K562 (cell line): ENCODE measurements around the gene ZNF121. TPM values are rescaled to one million over a fixed set of nuclear protein-coding genes. Genes with fewer than 3 reads are reported as not detected.

Source experiments
- E2F5 ChIP-seq: sonication (generic); formaldehyde crosslinking; IDR thresholded peaks from 2 replicates; pipeline ENCODE4 v1.8.0; 2022; ENCODE audit warnings: mild to moderate bottlenecking, missing genetic modification reagents
- ID3 ChIP-seq, 2 experiments: fragments of 250-450 bp in 1 of 2; fragments of 450-650 bp in 1 of 2; sonication (Bioruptor Pico) in 1 of 2; IDR thresholded peaks; 2 replicates each; pipeline versions ENCODE4 v1.6.1 to v1.8.0; 2016 to 2021; ENCODE audit warnings: mild to moderate bottlenecking in 2 of 2, moderate library complexity in 2 of 2, missing compliant biosample characterization in 1 of 2, missing genetic modification characterization in 1 of 2
- KLF1 ChIP-seq: fragments of 450-650 bp; IDR thresholded peaks from 2 replicates; pipeline ENCODE4 v1.6.1; 2016; ENCODE audit warnings: missing genetic modification characterization, missing compliant biosample characterization
- SIN3B ChIP-seq: fragments of 450-650 bp; IDR thresholded peaks from 2 replicates; pipeline ENCODE4 v1.6.1; 2017; ENCODE audit warnings: low read depth, mild to moderate bottlenecking, moderate library complexity
- SRSF1 ChIP-seq: fragments of 200-400 bp; formaldehyde crosslinking; IDR thresholded peaks from 2 replicates; pipeline ENCODE4 v1.6.1; 2017; ENCODE audit warnings: mild to moderate bottlenecking, low read depth, low read length, moderate library complexity
- STAG1 ChIP-seq: sonication (generic); formaldehyde crosslinking; IDR thresholded peaks from 2 replicates; pipeline ENCODE4 v1.5.0; 2020; ENCODE audit warnings: missing genetic modification reagents, borderline replicate concordance
- polyA plus RNA-seq, 8 experiments: library from polyadenylated mRNA; depleted of rRNA in 4 of 8; stranded (reverse) in 5 of 8; unstranded in 3 of 8; fragments of >200 nt; fragmentation: Nextera tagmentation in 2 of 8; fragmentation: Illumina TruSeq in 1 of 8; extraction: Ambion mirVana in 2 of 8; extraction: Trizol in 1 of 8; gene quantifications; 2 replicates each; pipeline versions ENCODE4 v1.2.1 to v1.2.3, GENCODE V29; 2011 to 2014; ENCODE audit warnings: inconsistent platforms in 1 of 8, missing spikeins in 1 of 8
- total RNA-seq, 7 experiments: library from RNA; depleted of rRNA in 6 of 7; stranded (reverse); fragments of >200 nt in 6 of 7; fragmentation: Illumina TruSeq in 2 of 7; extraction: Trizol in 2 of 7; gene quantifications; 2 replicates each; pipeline versions ENCODE4 v1.2.1 to v1.2.3, GENCODE V29; 2011 to 2021; ENCODE audit warnings: low replicate concordance in 1 of 7
- TF ChIP-seq, protein P1 (sequence below), 2 experiments: fragments of 450-650 bp in 1 of 2; IDR thresholded peaks; 2 replicates each; pipeline ENCODE4 v1.6.1; 2011 to 2017; ENCODE audit warnings: low read depth in 2 of 2, antibody characterized with exemption in 1 of 2, borderline replicate concordance in 1 of 2, low read length in 1 of 2, mild to moderate bottlenecking in 1 of 2, mixed read lengths in 1 of 2; ENCODE audit not compliant: control insufficient read depth in 1 of 2
- TF ChIP-seq, protein P2 (sequence below): fragments of 450-650 bp; IDR thresholded peaks from 2 replicates; pipeline ENCODE4 v1.6.1; 2017; ENCODE audit warnings: antibody characterized with exemption
- TF ChIP-seq, protein P3 (sequence below), 2 experiments: fragments of 450-650 bp; formaldehyde crosslinking in 1 of 2; IDR thresholded peaks; 2 replicates each; pipeline versions ENCODE4 v1.4.0 to v1.6.1; 2014 to 2020; ENCODE audit warnings: mild to moderate bottlenecking in 2 of 2, borderline replicate concordance in 1 of 2, low read depth in 1 of 2

The ZNF121 gene
- total and polyA plus RNA-seq, 9 of the 15 experiments (the other 6 are each of a cell fraction or from before 2014, with no cell fraction given) = 14.6 to 115 (median 33.4) TPM

GRCh38 chr19:9621156-9622037 lies 37.1 kb upstream of the ZNF121 start, which contains the start of gene ZNF561 (continued):
- TF ChIP-seq, protein P1, sequence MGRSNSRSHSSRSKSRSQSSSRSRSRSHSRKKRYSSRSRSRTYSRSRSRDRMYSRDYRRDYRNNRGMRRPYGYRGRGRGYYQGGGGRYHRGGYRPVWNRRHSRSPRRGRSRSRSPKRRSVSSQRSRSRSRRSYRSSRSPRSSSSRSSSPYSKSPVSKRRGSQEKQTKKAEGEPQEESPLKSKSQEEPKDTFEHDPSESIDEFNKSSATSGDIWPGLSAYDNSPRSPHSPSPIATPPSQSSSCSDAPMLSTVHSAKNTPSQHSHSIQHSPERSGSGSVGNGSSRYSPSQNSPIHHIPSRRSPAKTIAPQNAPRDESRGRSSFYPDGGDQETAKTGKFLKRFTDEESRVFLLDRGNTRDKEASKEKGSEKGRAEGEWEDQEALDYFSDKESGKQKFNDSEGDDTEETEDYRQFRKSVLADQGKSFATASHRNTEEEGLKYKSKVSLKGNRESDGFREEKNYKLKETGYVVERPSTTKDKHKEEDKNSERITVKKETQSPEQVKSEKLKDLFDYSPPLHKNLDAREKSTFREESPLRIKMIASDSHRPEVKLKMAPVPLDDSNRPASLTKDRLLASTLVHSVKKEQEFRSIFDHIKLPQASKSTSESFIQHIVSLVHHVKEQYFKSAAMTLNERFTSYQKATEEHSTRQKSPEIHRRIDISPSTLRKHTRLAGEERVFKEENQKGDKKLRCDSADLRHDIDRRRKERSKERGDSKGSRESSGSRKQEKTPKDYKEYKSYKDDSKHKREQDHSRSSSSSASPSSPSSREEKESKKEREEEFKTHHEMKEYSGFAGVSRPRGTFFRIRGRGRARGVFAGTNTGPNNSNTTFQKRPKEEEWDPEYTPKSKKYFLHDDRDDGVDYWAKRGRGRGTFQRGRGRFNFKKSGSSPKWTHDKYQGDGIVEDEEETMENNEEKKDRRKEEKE (IDR thresholded peaks at IDR 0.05; ENCODE audit: borderline replicate concordance in 1 of 2, control insufficient read depth in 1 of 2, low read depth in 2 of 2, low read length in 1 of 2) = no peak
- TF ChIP-seq STAG1 (CRISPR knock-in tag) (0 out of 2 replicates have a peak, but pooled peaks have one; percentile 43), KLF1 (tag) (peak; percentile 90), SIN3B (peak; percentile 94), ID3 (CRISPR knock-in tag; IDR thresholded peaks at IDR 0.05) (no peak), ID3 (tag; IDR thresholded peaks at IDR 0.05) (no peak; the same call in 1 of the 2 replicates), SRSF1 (no peak), E2F5 (CRISPR knock-in tag) (no peak)
- TF ChIP-seq, protein P2, sequence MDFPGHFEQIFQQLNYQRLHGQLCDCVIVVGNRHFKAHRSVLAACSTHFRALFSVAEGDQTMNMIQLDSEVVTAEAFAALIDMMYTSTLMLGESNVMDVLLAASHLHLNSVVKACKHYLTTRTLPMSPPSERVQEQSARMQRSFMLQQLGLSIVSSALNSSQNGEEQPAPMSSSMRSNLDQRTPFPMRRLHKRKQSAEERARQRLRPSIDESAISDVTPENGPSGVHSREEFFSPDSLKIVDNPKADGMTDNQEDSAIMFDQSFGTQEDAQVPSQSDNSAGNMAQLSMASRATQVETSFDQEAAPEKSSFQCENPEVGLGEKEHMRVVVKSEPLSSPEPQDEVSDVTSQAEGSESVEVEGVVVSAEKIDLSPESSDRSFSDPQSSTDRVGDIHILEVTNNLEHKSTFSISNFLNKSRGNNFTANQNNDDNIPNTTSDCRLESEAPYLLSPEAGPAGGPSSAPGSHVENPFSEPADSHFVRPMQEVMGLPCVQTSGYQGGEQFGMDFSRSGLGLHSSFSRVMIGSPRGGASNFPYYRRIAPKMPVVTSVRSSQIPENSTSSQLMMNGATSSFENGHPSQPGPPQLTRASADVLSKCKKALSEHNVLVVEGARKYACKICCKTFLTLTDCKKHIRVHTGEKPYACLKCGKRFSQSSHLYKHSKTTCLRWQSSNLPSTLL = no peak
- TF ChIP-seq, protein P3, sequence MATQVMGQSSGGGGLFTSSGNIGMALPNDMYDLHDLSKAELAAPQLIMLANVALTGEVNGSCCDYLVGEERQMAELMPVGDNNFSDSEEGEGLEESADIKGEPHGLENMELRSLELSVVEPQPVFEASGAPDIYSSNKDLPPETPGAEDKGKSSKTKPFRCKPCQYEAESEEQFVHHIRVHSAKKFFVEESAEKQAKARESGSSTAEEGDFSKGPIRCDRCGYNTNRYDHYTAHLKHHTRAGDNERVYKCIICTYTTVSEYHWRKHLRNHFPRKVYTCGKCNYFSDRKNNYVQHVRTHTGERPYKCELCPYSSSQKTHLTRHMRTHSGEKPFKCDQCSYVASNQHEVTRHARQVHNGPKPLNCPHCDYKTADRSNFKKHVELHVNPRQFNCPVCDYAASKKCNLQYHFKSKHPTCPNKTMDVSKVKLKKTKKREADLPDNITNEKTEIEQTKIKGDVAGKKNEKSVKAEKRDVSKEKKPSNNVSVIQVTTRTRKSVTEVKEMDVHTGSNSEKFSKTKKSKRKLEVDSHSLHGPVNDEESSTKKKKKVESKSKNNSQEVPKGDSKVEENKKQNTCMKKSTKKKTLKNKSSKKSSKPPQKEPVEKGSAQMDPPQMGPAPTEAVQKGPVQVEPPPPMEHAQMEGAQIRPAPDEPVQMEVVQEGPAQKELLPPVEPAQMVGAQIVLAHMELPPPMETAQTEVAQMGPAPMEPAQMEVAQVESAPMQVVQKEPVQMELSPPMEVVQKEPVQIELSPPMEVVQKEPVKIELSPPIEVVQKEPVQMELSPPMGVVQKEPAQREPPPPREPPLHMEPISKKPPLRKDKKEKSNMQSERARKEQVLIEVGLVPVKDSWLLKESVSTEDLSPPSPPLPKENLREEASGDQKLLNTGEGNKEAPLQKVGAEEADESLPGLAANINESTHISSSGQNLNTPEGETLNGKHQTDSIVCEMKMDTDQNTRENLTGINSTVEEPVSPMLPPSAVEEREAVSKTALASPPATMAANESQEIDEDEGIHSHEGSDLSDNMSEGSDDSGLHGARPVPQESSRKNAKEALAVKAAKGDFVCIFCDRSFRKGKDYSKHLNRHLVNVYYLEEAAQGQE (IDR thresholded peaks at IDR 0.05; ENCODE audit: borderline replicate concordance) = no peak
- TF ChIP-seq, protein P3 (CRISPR knock-in tag; IDR thresholded peaks at IDR 0.05; ENCODE audit: low read depth) = 0 out of 2 replicates have a peak, but pooled peaks have one; percentile 39
